ENCODE results near the gene CIRBP.

The CIRBP gene

DNA sequence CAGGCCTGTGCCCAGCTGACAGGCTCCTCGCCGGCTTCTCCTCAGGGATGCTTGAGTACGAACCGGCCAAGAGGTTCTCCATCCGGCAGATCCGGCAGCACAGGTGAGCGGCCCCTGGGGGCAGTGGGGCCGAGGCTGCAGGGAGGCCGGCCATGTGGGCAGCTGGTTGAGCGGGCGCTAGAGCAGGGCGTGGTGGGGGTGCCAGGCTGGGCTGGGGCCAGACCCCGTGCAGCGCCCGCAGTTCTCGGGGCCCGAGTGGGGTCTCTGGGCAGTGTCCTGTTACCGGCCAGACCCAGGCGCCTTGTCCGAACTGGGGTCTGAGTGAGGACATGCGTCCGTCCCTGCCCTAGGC lies 47.3 kb upstream of the CIRBP start:
- H3K27ac ChIP-seq: no peak overlapping the region
- no peak overlapping the region for H3K4me2 ChIP-seq

DNA sequence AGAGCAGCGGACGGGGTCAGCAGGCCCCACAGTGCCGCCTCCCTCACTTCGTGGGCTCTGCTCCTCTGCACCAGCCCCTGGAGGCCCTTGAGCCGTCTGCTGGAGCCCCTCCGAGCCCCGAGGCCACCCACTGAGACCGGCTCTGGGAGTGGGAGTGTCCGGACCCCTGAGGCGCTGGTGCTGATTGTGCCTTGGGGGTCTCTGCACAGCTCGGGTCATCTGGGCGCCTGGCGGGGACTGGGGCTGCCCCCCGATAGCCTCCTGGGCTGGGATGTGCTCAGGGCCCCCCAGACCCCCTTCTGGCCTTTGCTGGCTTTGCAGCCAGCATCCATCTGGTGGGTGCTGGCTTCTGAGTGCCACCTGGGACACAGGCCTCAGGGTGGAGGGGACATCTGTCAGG lies 46.7 kb upstream of the CIRBP start:
- no peak overlapping the region for H2AFZ ChIP-seq (ENCODE audit: low read depth)
- H4K20me1 ChIP-seq (ENCODE audit: insufficient read depth): no peaks in the 10 kb centered on the region
- H3K36me3 ChIP-seq (ENCODE audit: insufficient read depth): no peaks in the 10 kb centered on the region
- H3K9ac ChIP-seq: no peak overlapping the region
- no peaks in the 10 kb centered on the region for H3K27me3 ChIP-seq (ENCODE audit: insufficient read depth, low read depth)
- TF ChIP-seq, protein P1, sequence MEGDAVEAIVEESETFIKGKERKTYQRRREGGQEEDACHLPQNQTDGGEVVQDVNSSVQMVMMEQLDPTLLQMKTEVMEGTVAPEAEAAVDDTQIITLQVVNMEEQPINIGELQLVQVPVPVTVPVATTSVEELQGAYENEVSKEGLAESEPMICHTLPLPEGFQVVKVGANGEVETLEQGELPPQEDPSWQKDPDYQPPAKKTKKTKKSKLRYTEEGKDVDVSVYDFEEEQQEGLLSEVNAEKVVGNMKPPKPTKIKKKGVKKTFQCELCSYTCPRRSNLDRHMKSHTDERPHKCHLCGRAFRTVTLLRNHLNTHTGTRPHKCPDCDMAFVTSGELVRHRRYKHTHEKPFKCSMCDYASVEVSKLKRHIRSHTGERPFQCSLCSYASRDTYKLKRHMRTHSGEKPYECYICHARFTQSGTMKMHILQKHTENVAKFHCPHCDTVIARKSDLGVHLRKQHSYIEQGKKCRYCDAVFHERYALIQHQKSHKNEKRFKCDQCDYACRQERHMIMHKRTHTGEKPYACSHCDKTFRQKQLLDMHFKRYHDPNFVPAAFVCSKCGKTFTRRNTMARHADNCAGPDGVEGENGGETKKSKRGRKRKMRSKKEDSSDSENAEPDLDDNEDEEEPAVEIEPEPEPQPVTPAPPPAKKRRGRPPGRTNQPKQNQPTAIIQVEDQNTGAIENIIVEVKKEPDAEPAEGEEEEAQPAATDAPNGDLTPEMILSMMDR (conservative IDR thresholded peaks at IDR 0.05; ENCODE audit: low read depth, low read length): no peak
- H3K79me2 ChIP-seq (ENCODE audit: insufficient read depth, low read depth): no peaks in the 10 kb centered on the region
- no peak overlapping the region for H3K4me3 ChIP-seq (IDR thresholded peaks at IDR 0.05; ENCODE audit: insufficient read depth, low read depth, low read length)
- H3K4me1 ChIP-seq (ENCODE audit: low read depth, poor library complexity, severe bottlenecking): no peaks in the 10 kb centered on the region
- no peak overlapping the region for H3K27ac ChIP-seq
- no peak overlapping the region for H3K4me2 ChIP-seq

More for the DNA sequence above, 47.3 kb upstream of the CIRBP start:
- Histone ChIP-seq H3K27me3 (ENCODE audit: insufficient read depth, low read depth) (no peaks in the 10 kb centered on the region), H3K4me1 (ENCODE audit: low read depth, poor library complexity, severe bottlenecking) (no peaks in the 10 kb centered on the region), H3K79me2 (ENCODE audit: insufficient read depth, low read depth) (peaks cover 3% of the 10 kb centered on the region; the same call in 1 of the 2 replicates), H4K20me1 (ENCODE audit: insufficient read depth) (no peaks in the 10 kb centered on the region), H3K9ac (no peak overlapping the region), H2AFZ (ENCODE audit: low read depth) (no peak overlapping the region), H3K4me3 (IDR thresholded peaks at IDR 0.05; ENCODE audit: insufficient read depth, low read depth, low read length) (no peak overlapping the region), H3K36me3 (ENCODE audit: insufficient read depth) (no peaks in the 10 kb centered on the region)
- TF ChIP-seq, protein P1 (conservative IDR thresholded peaks at IDR 0.05; ENCODE audit: low read depth, low read length): no peak

DNA sequence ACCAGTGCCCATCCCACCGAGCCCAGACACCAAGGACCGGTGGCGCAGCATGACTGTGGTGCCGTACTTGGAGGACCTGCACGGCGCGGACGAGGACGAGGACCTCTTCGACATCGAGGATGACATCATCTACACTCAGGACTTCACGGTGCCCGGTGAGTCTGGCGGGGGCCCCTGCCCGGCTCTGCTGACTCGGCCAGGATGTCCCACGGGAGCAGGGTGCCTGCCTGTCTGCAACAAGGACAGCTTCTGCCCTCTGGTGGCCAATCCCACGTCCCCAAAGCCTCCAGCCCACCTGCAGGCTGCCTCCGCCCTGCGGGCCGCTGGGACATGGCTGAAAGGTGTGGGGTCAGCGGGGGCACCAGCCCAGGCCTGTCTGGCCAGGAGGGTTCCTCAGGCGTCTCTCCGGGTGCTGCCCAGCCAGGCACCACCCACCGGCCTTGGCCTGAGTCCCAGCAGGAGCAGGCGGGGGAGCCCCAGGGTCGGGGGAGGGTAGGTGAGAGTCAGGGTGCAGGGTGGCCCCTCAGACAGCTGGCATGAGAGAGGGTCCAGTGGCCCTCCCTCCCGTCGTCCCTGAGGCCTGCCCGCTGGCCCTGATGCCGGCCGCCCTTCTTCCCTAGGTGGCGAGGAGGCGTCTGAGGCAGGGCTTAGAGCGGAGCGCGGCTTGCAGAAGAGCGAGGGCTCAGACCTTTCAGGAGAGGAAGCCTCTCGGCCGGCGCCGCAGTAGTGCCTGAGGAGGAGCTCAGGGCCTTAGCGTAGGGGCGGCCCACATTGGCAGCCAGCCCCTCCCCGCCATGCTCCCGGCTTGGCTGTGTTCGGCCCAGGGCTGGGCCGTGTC lies 45.9 kb upstream of the CIRBP start:
- Histone ChIP-seq H3K27me3 (ENCODE audit: insufficient read depth, low read depth) (no peaks in the 10 kb centered on the region), H3K4me3 (IDR thresholded peaks at IDR 0.05; ENCODE audit: insufficient read depth, low read depth, low read length) (no peak overlapping the region), H3K79me2 (ENCODE audit: insufficient read depth, low read depth) (no peaks in the 10 kb centered on the region), H3K27ac (no peak overlapping the region), H3K9ac (no peak overlapping the region), H4K20me1 (ENCODE audit: insufficient read depth) (no peaks in the 10 kb centered on the region), H3K4me1 (ENCODE audit: low read depth, poor library complexity, severe bottlenecking) (no peaks in the 10 kb centered on the region), H3K36me3 (ENCODE audit: insufficient read depth) (no peaks in the 10 kb centered on the region), H2AFZ (ENCODE audit: low read depth) (no peak overlapping the region), H3K4me2 (no peak overlapping the region)
- TF ChIP-seq, protein P1 (conservative IDR thresholded peaks at IDR 0.05; ENCODE audit: low read depth, low read length): peak; percentile 46

DNA sequence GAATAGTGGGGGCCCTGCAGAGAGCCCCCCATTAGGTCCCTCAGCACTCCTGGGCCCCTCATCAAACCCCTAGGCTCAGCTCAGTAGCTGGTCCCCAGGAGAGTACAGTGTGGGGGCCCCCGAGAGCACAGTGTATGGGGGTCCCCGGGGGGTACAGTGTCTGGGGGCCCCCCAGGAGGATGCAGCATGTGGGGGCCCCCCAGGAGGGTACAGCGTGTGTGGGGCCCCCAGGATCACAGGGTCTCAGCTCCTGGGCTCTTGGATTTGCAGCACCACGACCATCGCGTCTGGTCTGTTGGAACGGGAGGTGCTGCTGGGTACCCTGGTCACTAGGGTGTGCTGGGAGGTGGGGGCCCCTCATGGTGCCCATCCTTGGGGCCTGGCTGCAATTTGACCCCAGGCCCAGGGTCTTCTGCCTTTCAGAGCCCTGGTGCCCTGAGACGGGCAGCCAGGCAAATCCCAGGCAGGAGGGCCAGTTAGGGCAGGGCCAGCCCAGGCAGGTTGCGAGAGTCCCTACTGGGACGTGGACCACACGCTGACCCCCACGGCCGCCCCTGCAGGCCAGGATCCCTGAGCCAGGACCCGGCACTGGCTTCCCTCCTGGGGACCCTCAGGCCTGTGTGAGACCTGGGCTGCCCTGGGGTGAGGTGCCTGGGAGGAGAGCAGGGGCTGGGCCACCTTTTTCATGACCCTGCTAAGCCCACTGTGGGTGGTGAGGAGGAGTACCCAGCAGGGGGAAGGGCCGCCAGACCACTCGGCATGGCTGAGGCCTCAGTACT lies 44.9 kb upstream of the CIRBP start:
- H3K4me3 ChIP-seq (IDR thresholded peaks at IDR 0.05; ENCODE audit: insufficient read depth, low read depth, low read length): no peak overlapping the region
- H3K9ac ChIP-seq: no peak overlapping the region
- no peaks in the 10 kb centered on the region for H3K27me3 ChIP-seq (ENCODE audit: insufficient read depth, low read depth)
- no peaks in the 10 kb centered on the region for H4K20me1 ChIP-seq (ENCODE audit: insufficient read depth)
- no peaks in the 10 kb centered on the region for H3K36me3 ChIP-seq (ENCODE audit: insufficient read depth)
- TF ChIP-seq, protein P1 (conservative IDR thresholded peaks at IDR 0.05; ENCODE audit: low read depth, low read length): no peak
- H3K27ac ChIP-seq: no peak overlapping the region
- no peaks in the 10 kb centered on the region for H3K4me1 ChIP-seq (ENCODE audit: low read depth, poor library complexity, severe bottlenecking)
- H3K79me2 ChIP-seq (ENCODE audit: insufficient read depth, low read depth): no peaks in the 10 kb centered on the region
- H2AFZ ChIP-seq (ENCODE audit: low read depth): no peak overlapping the region
- no peak overlapping the region for H3K4me2 ChIP-seq

Data from KMS-11 (cell line).